Parathyroid adenoma (tissue), 2 donors: ENCODE data around the gene ZMIZ1.

Experiments used
- H2AFZ ChIP-seq: fragments of 300-600 bp; sonication (generic); one replicate; pipeline ENCODE4 v1.7.0; 2017; ENCODE audit warnings: antibody characterized with exemption, mild to moderate bottlenecking
- H3K27ac ChIP-seq: fragments of 300-600 bp; sonication (generic); one replicate; pipeline ENCODE4 v1.7.0; 2017
- H3K27me3 ChIP-seq: fragments of 300-600 bp; sonication (generic); one replicate; pipeline ENCODE4 v1.7.0; 2017; ENCODE audit warnings: low read length; ENCODE audit not compliant: control insufficient read depth, insufficient read depth
- H3K36me3 ChIP-seq: fragments of 300-600 bp; sonication (generic); one replicate; pipeline ENCODE4 v1.7.0; 2017; ENCODE audit warnings: low read length; ENCODE audit not compliant: control insufficient read depth, insufficient read depth
- H3K4me1 ChIP-seq: fragments of 300-600 bp; sonication (generic); one replicate; pipeline ENCODE4 v1.7.0; 2017; ENCODE audit warnings: control low read depth
- H3K4me2 ChIP-seq: fragments of 300-600 bp; sonication (generic); one replicate; pipeline ENCODE4 v1.7.0; 2017; ENCODE audit warnings: low read length
- H3K4me3 ChIP-seq: fragments of 300-600 bp; sonication (generic); one replicate; pipeline ENCODE4 v1.7.0; 2017; ENCODE audit warnings: low read depth, low read length
- H3K79me2 ChIP-seq: fragments of 300-600 bp; sonication (generic); one replicate; pipeline ENCODE4 v1.7.0; 2017; ENCODE audit warnings: control low read depth
- H3K9ac ChIP-seq: fragments of 300-600 bp; sonication (generic); one replicate; pipeline ENCODE4 v1.7.0; 2017; ENCODE audit warnings: mild to moderate bottlenecking
- H3K9me3 ChIP-seq: fragments of 300-600 bp; sonication (generic); one replicate; pipeline ENCODE4 v1.7.0; 2017; ENCODE audit warnings: low read length; ENCODE audit not compliant: control insufficient read depth
- TF ChIP-seq, protein P1 (sequence below): fragments of 300-600 bp; sonication (generic); IDR thresholded peaks from one replicate; pipeline ENCODE4 v1.7.0; 2017; ENCODE audit warnings: antibody characterized with exemption, mild to moderate bottlenecking
- donor health status: primary hyperparathyroidism.

The ZMIZ1 gene

GRCh38 chr10:79215531-79215930, 146.8 kb downstream of the ZMIZ1 start:
- Histone ChIP-seq H3K4me1 (peaks cover 4% of the 10 kb centered on the region), H2AFZ (no peak overlapping the region), H3K9ac (no peak overlapping the region), H3K36me3 (no peaks in the 10 kb centered on the region), H3K27me3 (no peaks in the 10 kb centered on the region), H3K79me2 (peaks cover 12% of the 10 kb centered on the region), H3K4me3 (no peak overlapping the region), H3K27ac (no peak overlapping the region), H3K9me3 (no peaks in the 10 kb centered on the region), H3K4me2 (no peak overlapping the region)
- TF ChIP-seq, protein P1, sequence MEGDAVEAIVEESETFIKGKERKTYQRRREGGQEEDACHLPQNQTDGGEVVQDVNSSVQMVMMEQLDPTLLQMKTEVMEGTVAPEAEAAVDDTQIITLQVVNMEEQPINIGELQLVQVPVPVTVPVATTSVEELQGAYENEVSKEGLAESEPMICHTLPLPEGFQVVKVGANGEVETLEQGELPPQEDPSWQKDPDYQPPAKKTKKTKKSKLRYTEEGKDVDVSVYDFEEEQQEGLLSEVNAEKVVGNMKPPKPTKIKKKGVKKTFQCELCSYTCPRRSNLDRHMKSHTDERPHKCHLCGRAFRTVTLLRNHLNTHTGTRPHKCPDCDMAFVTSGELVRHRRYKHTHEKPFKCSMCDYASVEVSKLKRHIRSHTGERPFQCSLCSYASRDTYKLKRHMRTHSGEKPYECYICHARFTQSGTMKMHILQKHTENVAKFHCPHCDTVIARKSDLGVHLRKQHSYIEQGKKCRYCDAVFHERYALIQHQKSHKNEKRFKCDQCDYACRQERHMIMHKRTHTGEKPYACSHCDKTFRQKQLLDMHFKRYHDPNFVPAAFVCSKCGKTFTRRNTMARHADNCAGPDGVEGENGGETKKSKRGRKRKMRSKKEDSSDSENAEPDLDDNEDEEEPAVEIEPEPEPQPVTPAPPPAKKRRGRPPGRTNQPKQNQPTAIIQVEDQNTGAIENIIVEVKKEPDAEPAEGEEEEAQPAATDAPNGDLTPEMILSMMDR = no peak

- Histone ChIP-seq H3K9me3 (no peaks in the 10 kb centered on the region), H3K4me3 (no peak overlapping the region), H3K4me1 (peaks cover 41% of the 10 kb centered on the region), H3K27me3 (no peaks in the 10 kb centered on the region), H3K4me2 (no peak overlapping the region), H3K36me3 (no peaks in the 10 kb centered on the region), H3K27ac (no peak overlapping the region), H2AFZ (no peak overlapping the region), H3K79me2 (peaks cover 3% of the 10 kb centered on the region), H3K9ac (no peak overlapping the region)
- TF ChIP-seq, protein P1 = no peak
These were observed 150.7 kb downstream of the ZMIZ1 start for GRCh38 chr10:79219322-79219957.

GRCh38 chr10:79220307-79220706, 151.5 kb downstream of the ZMIZ1 start:
- H3K9ac ChIP-seq = no peak overlapping the region
- TF ChIP-seq, protein P1 = no peak
- no peak overlapping the region for H3K4me2 ChIP-seq
- peak overlapping the region; percentile 95 for H3K27ac ChIP-seq
- no peak overlapping the region for H2AFZ ChIP-seq
- H3K27me3 ChIP-seq = no peaks in the 10 kb centered on the region
- no peaks in the 10 kb centered on the region for H3K79me2 ChIP-seq
- H3K4me3 ChIP-seq = no peak overlapping the region
- no peaks in the 10 kb centered on the region for H3K36me3 ChIP-seq
- H3K4me1 ChIP-seq = peaks cover 45% of the 10 kb centered on the region
- H3K9me3 ChIP-seq = no peaks in the 10 kb centered on the region

- no peaks in the 10 kb centered on the region for H3K27me3 ChIP-seq
- peak overlapping the region; percentile 95 for H3K27ac ChIP-seq
- no peaks in the 10 kb centered on the region for H3K36me3 ChIP-seq
- TF ChIP-seq, protein P1 = peak; percentile 28
- no peak overlapping the region for H3K4me3 ChIP-seq
- no peaks in the 10 kb centered on the region for H3K79me2 ChIP-seq
- H2AFZ ChIP-seq = peak overlapping the region; percentile 46
- H3K4me2 ChIP-seq = peak overlapping the region; percentile 48
- H3K9ac ChIP-seq = no peak overlapping the region
- H3K9me3 ChIP-seq = no peaks in the 10 kb centered on the region
- H3K4me1 ChIP-seq = peaks cover 45% of the 10 kb centered on the region
These were observed 152.6 kb downstream of the ZMIZ1 start for GRCh38 chr10:79221110-79222051.
